ENCODE data around the gene FOXP1. TPM values are rescaled to one million over a fixed set of nuclear protein-coding genes. Genes with fewer than 3 reads are reported as not detected.

Gene FOXP1
- total RNA-seq, 1 experiment from 2014 or later, result 75.3 TPM

DNA sequence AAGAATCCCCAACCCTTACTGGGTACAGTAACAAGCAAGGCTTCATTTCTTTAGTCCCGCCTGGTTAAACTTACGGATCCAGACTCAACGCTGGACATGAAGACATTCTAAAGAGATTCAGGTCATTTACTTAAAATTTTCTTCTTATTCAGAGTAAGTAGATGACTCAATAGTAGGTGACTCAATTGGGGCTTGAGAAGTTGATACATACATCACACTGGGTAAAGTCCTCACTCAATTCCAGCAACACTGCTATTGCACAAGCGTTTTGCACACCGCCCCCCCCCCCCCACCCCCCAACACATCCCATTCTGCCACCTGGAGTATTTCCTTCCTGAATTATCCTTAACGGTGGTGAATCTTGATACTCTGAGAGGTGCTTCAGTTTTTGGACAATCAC, 610.0 kb downstream of the FOXP1 start:
- Histone ChIP-seq H3K23ac (ENCODE audit: insufficient read length, low read depth, low read length) (no peak overlapping the region), H2BK12ac (ENCODE audit: insufficient read length, low read depth, low read length) (no peak overlapping the region), H3K14ac (ENCODE audit: insufficient read depth, low read length) (no peak overlapping the region), H3K9me3 (ENCODE audit: control insufficient read depth, low read depth, low read length) (no peaks in the 10 kb centered on the region), H3K56ac (ENCODE audit: insufficient read length, low read depth, low read length) (no peak overlapping the region), H4K8ac (replicated peaks; ENCODE audit: insufficient read length, low read depth, low read length) (no peak overlapping the region), H3K18ac (ENCODE audit: insufficient read length, low read depth, low read length) (no peak overlapping the region), H2BK120ac (ENCODE audit: low read depth, low read length, poor library complexity, severe bottlenecking) (no peak overlapping the region), H2AFZ (ENCODE audit: low read length) (no peak overlapping the region), H3K23me2 (ENCODE audit: insufficient read length, low read depth, low read length, poor library complexity, severe bottlenecking) (no peaks in the 10 kb centered on the region), H3K27ac (ENCODE audit: insufficient read length, low read depth, low read length) (no peak overlapping the region), H2BK5ac (ENCODE audit: insufficient read length, low read length) (no peak overlapping the region), H3K4me1 (ENCODE audit: insufficient read depth, low read length) (no peaks in the 10 kb centered on the region), H2BK15ac (ENCODE audit: low read depth, low read length) (no peak overlapping the region), H4K20me1 (ENCODE audit: control insufficient read depth, insufficient read depth, insufficient read length) (no peaks in the 10 kb centered on the region), H3K9ac (ENCODE audit: extremely low read depth, insufficient read length, low read length) (no peak overlapping the region), H3K79me1 (ENCODE audit: insufficient read depth, low read depth, low read length, poor library complexity, severe bottlenecking) (no peaks in the 10 kb centered on the region), H4K91ac (ENCODE audit: insufficient read length, low read depth, low read length) (no peak overlapping the region), H3K4me2 (ENCODE audit: insufficient read depth, insufficient read length, low read length) (no peak overlapping the region), H3K27me3 (ENCODE audit: insufficient read depth, low read length) (no peaks in the 10 kb centered on the region), H2AK5ac (ENCODE audit: insufficient read length, low read length) (no peak overlapping the region), H2BK20ac (ENCODE audit: low read depth, low read length, poor library complexity, severe bottlenecking) (no peak overlapping the region), H3K79me2 (ENCODE audit: insufficient read depth, low read length) (no peaks in the 10 kb centered on the region), H4K5ac (ENCODE audit: insufficient read length, low read depth, low read length) (no peak overlapping the region), H3T11ph (ENCODE audit: low read length) (no peak overlapping the region), H3K4ac (ENCODE audit: low read depth, low read length) (no peak overlapping the region)
- H3K4me3 Mint-ChIP-seq, result no peak overlapping the region
- H3K27me3 Mint-ChIP-seq (ENCODE audit: low read depth), result no peaks in the 10 kb centered on the region
- WGBS (ENCODE audit: extremely low coverage, insufficient read length, low lambda C conversion rate), result no CpG with 5 or more reads among the region's 6 CpGs
- TF ChIP-seq, protein P1, sequence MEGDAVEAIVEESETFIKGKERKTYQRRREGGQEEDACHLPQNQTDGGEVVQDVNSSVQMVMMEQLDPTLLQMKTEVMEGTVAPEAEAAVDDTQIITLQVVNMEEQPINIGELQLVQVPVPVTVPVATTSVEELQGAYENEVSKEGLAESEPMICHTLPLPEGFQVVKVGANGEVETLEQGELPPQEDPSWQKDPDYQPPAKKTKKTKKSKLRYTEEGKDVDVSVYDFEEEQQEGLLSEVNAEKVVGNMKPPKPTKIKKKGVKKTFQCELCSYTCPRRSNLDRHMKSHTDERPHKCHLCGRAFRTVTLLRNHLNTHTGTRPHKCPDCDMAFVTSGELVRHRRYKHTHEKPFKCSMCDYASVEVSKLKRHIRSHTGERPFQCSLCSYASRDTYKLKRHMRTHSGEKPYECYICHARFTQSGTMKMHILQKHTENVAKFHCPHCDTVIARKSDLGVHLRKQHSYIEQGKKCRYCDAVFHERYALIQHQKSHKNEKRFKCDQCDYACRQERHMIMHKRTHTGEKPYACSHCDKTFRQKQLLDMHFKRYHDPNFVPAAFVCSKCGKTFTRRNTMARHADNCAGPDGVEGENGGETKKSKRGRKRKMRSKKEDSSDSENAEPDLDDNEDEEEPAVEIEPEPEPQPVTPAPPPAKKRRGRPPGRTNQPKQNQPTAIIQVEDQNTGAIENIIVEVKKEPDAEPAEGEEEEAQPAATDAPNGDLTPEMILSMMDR (conservative IDR thresholded peaks at IDR 0.05), result no peak
- DNase-seq, result no peak
- no peaks in the 10 kb centered on the region for H3K9me3 Mint-ChIP-seq
- H3K36me3 Mint-ChIP-seq (ENCODE audit: insufficient read depth in 1 of 3, low read depth in 3 of 3), result peaks cover 14 to 69% (median 38%) of the 10 kb centered on the region in 3 experiments; a peak in 6 of 7 replicates
- no peak overlapping the region for H3K27ac Mint-ChIP-seq
- H3K4me1 Mint-ChIP-seq, result peaks cover 17 to 25% of the 10 kb centered on the region in 2 experiments

Data from H9 (cell line).